ENCODE measurements around the gene UQCRC2. TPM values are rescaled to one million over a fixed set of nuclear protein-coding genes. Genes with fewer than 3 reads are reported as not detected.

UQCRC2 gene
- total and polyA plus RNA-seq, 8 donors, result 124 to 702 (median 164) TPM

GRCh38 chr16:21949713-21950260, 3.4 kb upstream of the UQCRC2 start:
- DNase-seq, result peak in 1 of 2 donors; percentile 18
- Histone ChIP-seq H3K4me3 (no peak overlapping the region), H3K36me3 (no peaks in the 10 kb centered on the region), H3K27me3 (no peaks in the 10 kb centered on the region), H3K9me3 (no peaks in the 10 kb centered on the region), H3K27ac (no peak overlapping the region), H3K4me1 (peaks cover 24 to 46% (median 38%) of the 10 kb centered on the region in 4 donors)
- intact Hi-C loops (cut with DNase I; ENCODE audit: low total_unique reads), result no loop called here
- TF ChIP-seq EP300 (IDR thresholded peaks at IDR 0.05) (no peak), POLR2AphosphoS5 (IDR thresholded peaks at IDR 0.05) (no peak), POLR2A (IDR thresholded peaks at IDR 0.05) (no peak), CTCF (IDR thresholded peaks at IDR 0.05) (no peak)
- 29 to 41% (median 39%) methylated on average over 1 of the region's 1 CpG for WGBS, 5 donors

GRCh38 chr16:21950782-21951521, 2.2 kb upstream of the UQCRC2 start:
- Histone ChIP-seq H3K27ac (no peak overlapping the region), H3K9me3 (no peaks in the 10 kb centered on the region), H3K36me3 (peaks cover 0 to 3% (median 2%) of the 10 kb centered on the region in 4 donors), H3K4me3 (no peak overlapping the region), H3K4me1 (peaks cover 30 to 58% (median 50%) of the 10 kb centered on the region in 4 donors), H3K27me3 (no peaks in the 10 kb centered on the region)
- WGBS, 5 donors, result 74 to 79% (median 76%) methylated on average over 7 of the region's 7 CpGs
- intact Hi-C loops (cut with DNase I; ENCODE audit: low total_unique reads), result no loop called here
- no peak for TF ChIP-seq EP300 (IDR thresholded peaks at IDR 0.05)
- TF ChIP-seq POLR2A (IDR thresholded peaks at IDR 0.05), result no peak
- TF ChIP-seq POLR2AphosphoS5 (IDR thresholded peaks at IDR 0.05), result no peak
- peak in 1 of 7 experiments; percentile 18 for TF ChIP-seq CTCF (IDR thresholded peaks at IDR 0.05)
- peak in 1 of 2 donors; percentile 61 for DNase-seq

GRCh38 chr16:21952040-21952792, 945 bp upstream of the UQCRC2 start:
- Histone ChIP-seq H3K27ac (peak overlapping the region; percentile 89 to 95 (median 94)), H3K9me3 (no peaks in the 10 kb centered on the region), H3K4me1 (peaks cover 30 to 66% (median 58%) of the 10 kb centered on the region in 4 donors), H3K4me3 (peak overlapping the region; percentile 72 to 88 (median 83)), H3K27me3 (no peaks in the 10 kb centered on the region), H3K36me3 (peaks cover 7 to 15% (median 15%) of the 10 kb centered on the region in 4 donors)
- WGBS, 5 donors, result 1 to 3% (median 2%) methylated on average over 24 of the region's 24 CpGs
- intact Hi-C loops (cut with DNase I; ENCODE audit: low total_unique reads), result no loop called here
- DNase-seq, result peak; percentile 70 to 93
- TF ChIP-seq POLR2AphosphoS5 (IDR thresholded peaks at IDR 0.05) (peak in 1 of 3 donors; percentile 24), POLR2A (IDR thresholded peaks at IDR 0.05) (no peak)

- Histone ChIP-seq H3K4me3 (peak overlapping the region; percentile 72 to 88 (median 83)), H3K4me1 (peaks cover 30 to 71% (median 63%) of the 10 kb centered on the region in 4 donors), H3K36me3 (peaks cover 19 to 28% (median 28%) of the 10 kb centered on the region in 4 donors), H3K27ac (peak overlapping the region; percentile 89 to 95 (median 94)), H3K9me3 (no peaks in the 10 kb centered on the region), H3K27me3 (no peaks in the 10 kb centered on the region)
- intact Hi-C loops (cut with DNase I; ENCODE audit: low total_unique reads), result no loop called here
- TF ChIP-seq POLR2AphosphoS5 (IDR thresholded peaks at IDR 0.05) (no peak), POLR2A (IDR thresholded peaks at IDR 0.05) (no peak), CTCF (IDR thresholded peaks at IDR 0.05) (no peak), EP300 (IDR thresholded peaks at IDR 0.05) (no peak)
- WGBS, 5 donors, result 0 to 2% (median 0%) methylated on average over 14 to 15 of the region's 15 CpGs
- DNase-seq, result no peak
Measured at GRCh38 chr16:21953541-21953902, 361 bp downstream of the UQCRC2 start.

Measured in stomach (tissue), 9 donors.